Gastroesophageal sphincter (tissue), 3 donors: Measurements from ENCODE around the gene FSIP2.

Source experiments
- CTCF ChIP-seq, 4 experiments: fragments of 200-600 bp in 2 of 4; fragments of 450-650 bp in 2 of 4; sonication (generic) in 1 of 4; IDR thresholded peaks; one replicate each; pipeline ENCODE4 v1.5.1; 2017 to 2019; ENCODE audit warnings: antibody characterized with exemption in 4 of 4, mild to moderate bottlenecking in 2 of 4, moderate library complexity in 2 of 4
- POLR2A ChIP-seq, 2 donors: fragments of 450-650 bp; IDR thresholded peaks; one replicate each; pipeline ENCODE4 v1.6.1; 2017; ENCODE audit warnings: antibody characterized with exemption in 2 of 2, mild to moderate bottlenecking in 2 of 2, moderate library complexity in 1 of 2
- POLR2AphosphoS5 ChIP-seq: sonication (generic); formaldehyde crosslinking; IDR thresholded peaks from one replicate; pipeline ENCODE4 v1.6.1; 2017; ENCODE audit warnings: antibody characterized with exemption

GRCh38 chr2:185876234-185876633 lies 137.6 kb downstream of the FSIP2 start:
- no peak for TF ChIP-seq POLR2A (IDR thresholded peaks at IDR 0.05)
- no peak for TF ChIP-seq CTCF (IDR thresholded peaks at IDR 0.05)
- no peak for TF ChIP-seq POLR2AphosphoS5
